GM12865 (cell line): Measurements from ENCODE around the gene RAC2.

ENCODE experiments used
- DNase-seq: peaks from one replicate; pipeline ENCODE4 v3.0.0; 2010; ENCODE audit warnings: low read depth
- H3K4me3 ChIP-seq: 2 replicates; pipeline ENCODE4 v1.5.1; 2011; ENCODE audit warnings: mild to moderate bottlenecking, low read depth, low read length, control low read depth
- TF ChIP-seq, protein P1 (sequence below): IDR thresholded peaks from 2 replicates; pipeline ENCODE4 v1.5.1; 2011; ENCODE audit warnings: low read length, control low read depth, low read depth, inconsistent platforms; ENCODE audit not compliant: insufficient read depth; ENCODE audit errors: missing control alignments

The RAC2 gene

DNA sequence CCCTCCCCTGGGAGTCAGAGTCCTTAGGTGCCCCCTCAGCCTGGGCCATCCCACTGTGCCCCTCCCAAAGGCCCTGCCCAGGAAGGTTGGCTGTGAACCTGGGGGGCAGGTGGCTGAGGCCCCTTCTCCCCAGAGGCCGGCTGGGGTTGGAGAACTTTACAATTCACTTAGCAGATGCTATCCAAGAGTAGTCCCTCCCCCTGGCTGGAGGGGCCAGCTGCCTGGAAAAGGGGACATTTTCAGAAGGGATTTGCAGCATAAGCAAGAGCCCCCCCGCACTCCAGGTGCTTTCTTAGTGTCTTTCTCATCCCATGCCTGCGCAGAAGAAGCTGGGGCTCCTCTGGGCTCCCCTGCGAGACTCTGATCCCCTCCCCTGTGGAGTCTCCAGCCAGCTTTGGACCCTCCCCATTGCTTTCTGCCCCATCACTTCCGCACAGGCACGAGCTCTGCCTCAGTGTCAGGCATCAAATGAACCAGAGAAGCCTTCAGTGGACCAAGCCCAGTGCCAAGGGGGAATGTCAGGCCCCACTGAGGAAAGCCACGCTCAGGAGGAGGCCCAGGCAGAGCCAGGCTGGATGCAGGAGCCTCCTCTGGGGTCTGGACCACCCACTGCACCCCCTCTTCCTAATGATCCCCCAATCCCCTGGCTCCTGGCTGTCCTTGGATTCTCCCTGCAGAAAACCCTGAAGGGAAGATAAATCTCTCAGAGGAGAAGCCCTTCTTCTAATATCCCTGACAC is 35.5 kb downstream of the RAC2 start:
- no peak overlapping the region for H3K4me3 ChIP-seq
- TF ChIP-seq, protein P1, sequence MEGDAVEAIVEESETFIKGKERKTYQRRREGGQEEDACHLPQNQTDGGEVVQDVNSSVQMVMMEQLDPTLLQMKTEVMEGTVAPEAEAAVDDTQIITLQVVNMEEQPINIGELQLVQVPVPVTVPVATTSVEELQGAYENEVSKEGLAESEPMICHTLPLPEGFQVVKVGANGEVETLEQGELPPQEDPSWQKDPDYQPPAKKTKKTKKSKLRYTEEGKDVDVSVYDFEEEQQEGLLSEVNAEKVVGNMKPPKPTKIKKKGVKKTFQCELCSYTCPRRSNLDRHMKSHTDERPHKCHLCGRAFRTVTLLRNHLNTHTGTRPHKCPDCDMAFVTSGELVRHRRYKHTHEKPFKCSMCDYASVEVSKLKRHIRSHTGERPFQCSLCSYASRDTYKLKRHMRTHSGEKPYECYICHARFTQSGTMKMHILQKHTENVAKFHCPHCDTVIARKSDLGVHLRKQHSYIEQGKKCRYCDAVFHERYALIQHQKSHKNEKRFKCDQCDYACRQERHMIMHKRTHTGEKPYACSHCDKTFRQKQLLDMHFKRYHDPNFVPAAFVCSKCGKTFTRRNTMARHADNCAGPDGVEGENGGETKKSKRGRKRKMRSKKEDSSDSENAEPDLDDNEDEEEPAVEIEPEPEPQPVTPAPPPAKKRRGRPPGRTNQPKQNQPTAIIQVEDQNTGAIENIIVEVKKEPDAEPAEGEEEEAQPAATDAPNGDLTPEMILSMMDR: no peak
- DNase-seq: no peak

DNA sequence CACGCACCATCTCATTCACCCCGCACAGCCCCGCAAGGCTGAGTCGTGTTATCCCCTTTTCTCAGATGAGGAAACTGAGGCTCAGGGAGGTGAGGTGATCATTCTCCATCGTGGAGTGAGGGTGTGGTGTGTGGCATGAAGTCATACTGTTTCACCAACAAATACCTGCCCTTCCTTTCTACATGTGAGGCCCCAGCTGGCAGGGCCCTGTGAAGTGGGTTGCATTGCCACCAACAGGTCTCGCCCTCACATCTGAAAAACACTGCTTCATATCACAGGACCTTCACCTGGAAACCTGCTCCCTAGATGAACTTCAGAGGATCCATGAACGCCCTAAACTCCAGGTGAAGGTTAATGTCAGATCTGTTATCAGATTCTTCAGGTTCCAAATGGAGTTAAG is 36.1 kb downstream of the RAC2 start:
- TF ChIP-seq, protein P1: no peak
- DNase-seq: no peak
- H3K4me3 ChIP-seq: no peak overlapping the region

DNA sequence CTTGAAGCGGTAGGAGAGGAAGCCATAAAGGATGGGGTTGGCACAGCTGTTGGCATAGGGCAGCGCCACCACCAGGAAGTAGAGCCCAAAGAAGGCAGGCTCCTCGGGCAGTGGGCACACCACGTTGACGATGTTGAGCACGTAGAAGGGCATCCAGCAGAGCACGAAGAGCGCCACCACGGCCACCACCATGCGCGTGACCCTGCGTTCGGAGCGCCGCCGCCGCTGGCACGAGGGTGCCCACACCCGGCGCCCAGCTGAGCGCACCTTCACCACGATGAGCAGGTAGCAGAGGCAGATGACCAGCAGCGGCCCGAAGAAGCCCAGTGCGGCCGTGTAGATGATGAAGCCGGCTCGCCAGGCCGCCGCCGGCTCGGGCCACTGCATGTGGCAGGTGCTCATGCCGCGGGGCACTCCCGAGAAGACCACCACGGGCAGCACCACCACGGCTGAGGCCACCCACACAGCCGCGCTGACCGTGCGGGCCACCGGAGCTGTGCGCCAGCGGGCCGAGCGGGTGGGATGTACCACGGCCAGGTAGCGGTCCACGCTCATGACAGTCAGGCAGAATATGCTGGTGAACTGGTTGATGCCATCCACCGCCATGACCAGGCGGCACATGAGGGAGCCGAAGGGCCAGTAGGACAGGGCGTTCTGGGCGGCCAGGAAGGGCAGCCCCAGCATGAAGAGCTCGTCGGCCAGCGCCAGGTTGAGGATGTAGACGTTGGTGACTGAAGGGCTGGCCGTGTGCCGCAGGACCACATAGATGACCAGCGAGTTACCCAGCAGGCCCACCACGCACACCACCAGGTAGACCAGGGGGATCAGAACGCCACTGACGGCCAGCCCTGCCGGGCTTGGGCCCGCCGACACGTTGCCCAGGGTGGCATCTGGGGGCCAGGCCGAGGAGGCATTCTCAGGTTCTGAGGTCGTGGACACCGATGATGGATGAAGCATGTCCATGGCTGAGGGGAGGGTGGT is 36.9 kb downstream of the RAC2 start:
- DNase-seq: no peak
- TF ChIP-seq, protein P1: no peak
- no peak overlapping the region for H3K4me3 ChIP-seq

DNA sequence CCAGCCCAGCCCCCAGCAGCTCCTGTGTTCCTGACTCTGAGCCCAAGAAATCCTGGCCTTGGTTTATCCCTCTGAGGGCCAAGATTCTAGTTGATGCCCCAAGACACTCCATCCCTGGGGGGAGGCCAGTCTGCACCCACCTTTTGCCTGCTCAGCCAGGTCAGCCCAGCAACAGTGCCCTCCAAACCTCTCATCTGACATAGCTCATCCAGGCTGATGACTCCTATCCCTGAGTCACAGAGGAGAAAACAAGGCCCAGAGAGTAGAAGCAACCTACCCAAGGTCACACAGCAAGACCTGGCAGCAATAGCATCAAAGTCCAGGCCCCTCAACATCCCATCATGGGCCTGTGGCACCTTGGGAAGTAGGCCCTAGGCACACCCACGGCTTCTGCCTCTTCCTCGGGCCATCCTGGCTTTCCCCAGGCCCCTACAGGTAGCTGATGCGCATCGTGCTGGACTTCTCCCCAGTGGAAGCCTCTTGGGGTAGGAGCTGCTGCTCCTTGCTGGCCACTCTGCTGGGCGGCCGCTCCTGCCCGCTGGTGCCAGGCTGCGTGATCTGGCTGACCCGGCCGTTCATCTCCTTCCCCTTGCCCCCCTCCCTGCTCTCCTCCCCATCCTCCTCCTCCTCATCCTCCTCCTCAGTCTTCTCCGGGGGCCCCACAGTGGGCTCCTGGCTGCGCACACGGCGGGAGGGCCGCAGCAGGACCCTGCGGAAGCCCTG is 37.8 kb downstream of the RAC2 start:
- TF ChIP-seq, protein P1: no peak
- no peak for DNase-seq
- H3K4me3 ChIP-seq: no peak overlapping the region

DNA sequence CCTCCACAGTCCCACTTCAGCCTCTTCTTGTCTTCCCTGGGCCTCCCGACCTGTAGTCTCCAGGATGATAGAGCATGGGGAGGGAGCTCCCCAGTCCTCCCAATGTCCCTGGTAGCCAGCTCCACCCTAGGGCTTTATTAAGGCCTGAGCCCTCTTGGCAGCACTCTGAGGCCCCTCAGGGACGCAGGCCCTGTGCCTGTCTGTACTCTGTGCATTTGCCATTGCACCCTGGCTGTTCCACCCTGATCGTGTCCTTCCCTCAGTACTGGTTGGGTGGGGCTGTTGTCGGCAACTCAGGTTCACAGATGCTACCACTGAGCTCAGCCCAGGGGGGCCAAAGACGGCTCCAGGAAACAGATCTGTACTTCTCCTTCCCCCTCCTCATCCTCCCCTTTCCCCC is 39.0 kb downstream of the RAC2 start:
- TF ChIP-seq, protein P1: no peak
- DNase-seq: no peak
- no peak overlapping the region for H3K4me3 ChIP-seq

DNA sequence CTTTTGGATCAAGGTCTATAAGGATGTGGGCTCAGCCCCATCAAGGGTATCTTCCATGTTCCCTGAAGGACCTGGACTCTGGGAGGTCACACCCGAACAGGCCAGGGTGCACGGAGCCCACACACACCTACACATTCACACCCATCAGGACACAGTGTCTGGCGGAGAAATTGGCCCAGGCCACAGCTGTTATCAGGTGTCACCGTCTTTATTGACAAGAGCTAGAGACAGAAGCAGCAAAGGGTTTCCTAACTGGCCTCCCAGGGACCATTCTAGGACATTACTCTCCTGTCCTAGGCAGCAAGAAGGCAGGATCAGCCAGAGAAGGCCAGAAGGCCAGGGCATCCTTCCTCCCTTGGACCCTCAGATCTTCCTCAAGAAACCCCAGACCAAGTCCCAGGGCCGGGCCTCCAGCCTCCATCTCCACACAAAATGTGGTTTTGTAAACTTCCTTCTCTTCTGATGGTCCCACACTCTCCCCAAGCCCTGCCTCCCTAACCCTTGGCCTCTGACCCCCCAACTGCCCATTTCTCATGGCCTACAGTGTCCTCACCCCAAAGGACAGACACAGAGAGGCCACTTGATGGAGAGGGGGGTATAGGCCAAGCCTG is 39.9 kb downstream of the RAC2 start:
- DNase-seq: no peak
- no peak overlapping the region for H3K4me3 ChIP-seq
- TF ChIP-seq, protein P1: no peak
